GM19455 (cell line): Measurements from ENCODE around the gene CERS6.

Source experiments
- ATAC-seq: cut with Tn5 transposase; IDR thresholded peaks from one replicate; pipeline ENCODE4 v1.9.1; 2021; ENCODE audit not compliant: unreplicated experiment

The CERS6 gene

DNA sequence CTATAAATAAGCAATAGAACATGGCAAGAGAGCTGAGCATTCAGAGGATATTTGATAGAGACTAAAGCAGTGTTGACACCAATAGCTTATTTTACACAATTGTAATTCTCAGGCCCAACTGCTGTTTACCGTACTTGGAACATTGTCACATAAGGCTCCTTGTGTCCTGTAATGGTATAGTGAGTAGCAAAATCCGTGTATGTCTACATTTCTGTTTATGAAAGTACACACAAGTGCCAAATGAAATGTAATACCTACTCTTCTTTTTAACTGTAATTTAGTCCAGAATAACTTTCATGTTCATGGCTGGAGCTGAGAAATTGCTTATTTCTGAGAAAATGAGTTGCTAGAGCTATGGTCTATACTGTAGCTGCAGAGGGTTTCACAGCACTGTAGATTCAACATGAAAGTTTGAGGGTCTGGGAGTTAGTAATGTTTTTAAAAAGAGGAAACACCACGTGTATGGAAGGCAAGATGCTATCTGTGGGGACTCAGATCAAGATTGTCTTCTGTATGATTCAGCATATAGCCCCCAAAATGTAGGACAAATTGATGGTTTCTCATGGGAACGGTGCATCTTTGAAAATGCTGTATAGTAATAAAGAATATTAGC, 236.2 kb downstream of the CERS6 start:
- no peak for ATAC-seq

DNA sequence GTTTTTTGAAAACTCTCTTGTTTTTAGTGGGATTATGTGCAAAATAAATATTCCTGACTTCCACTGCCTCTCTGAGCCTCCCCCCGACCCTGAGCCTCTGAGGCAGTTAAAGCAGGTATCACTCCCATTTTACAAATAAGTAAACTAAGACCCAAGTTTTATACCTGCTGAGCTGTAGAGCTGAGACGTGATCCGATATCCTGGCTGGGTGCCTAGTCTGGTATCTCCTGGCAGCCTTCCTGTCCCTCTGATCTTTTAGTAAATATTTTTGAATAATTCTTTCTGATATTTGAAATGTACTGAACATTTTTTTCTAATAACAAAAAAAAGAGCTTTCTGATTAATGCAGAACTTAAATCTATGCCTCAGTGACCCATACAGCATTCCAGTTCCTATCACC, 238.1 kb downstream of the CERS6 start:
- ATAC-seq = no peak

DNA sequence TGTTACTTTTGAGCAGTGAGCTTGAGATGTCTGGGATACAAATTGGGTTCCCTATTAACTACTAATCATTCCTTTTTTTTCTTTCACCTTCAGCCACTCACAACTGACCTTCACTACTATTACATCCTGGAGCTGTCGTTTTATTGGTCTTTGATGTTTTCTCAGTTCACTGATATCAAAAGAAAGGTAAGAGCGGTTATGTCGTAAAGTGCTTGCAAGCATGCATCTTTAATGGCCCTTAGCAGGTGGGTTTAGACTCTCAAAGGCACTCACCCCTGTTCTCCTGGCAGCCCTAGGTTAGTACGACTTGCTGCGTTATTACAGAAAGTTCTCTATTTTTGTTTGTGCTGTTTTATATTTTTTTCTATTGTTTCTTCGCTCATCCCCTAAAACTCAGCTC, 238.8 kb downstream of the CERS6 start:
- no peak for ATAC-seq

DNA sequence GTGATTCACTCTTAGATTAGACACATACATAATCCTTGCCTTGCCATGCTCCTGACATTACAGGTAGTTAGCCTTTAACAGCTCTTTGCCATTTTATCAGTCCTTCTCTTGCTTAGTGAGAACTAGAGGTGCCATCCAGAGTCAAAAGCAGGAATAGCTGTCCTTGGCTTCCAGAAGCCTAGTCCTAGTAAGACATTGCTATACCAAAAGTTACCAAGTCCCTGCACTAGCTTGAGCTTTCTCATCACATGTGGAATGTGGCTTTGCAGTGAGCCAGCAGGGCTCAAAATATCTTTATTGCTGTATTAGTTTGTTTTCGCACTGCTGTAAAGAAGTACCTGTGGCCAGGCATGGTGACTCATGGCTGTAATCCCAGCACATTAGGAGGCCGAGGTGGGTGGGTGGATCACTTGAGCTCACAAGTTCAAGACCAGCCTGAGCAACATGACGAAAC, 241.6 kb downstream of the CERS6 start:
- ATAC-seq = no peak

DNA sequence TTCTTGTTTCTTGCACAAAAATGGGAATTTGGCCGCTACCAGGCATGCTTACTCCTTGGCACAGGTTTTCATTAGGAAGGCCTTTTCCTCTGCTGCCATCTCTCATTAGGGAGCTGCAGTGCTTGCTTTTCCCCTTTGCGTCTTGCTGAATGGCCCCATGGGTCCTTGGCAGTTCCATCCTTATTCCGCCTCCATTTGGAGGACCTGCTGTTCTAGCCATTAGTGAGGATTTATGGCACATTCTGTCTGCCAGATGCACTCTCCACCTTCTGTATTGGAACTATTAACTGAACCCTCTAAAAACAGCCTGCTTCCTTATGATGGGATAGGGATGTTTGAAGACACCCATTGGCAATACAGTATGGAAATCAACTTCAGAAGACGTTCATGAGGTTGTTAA, 242.9 kb downstream of the CERS6 start:
- ATAC-seq = no peak

DNA sequence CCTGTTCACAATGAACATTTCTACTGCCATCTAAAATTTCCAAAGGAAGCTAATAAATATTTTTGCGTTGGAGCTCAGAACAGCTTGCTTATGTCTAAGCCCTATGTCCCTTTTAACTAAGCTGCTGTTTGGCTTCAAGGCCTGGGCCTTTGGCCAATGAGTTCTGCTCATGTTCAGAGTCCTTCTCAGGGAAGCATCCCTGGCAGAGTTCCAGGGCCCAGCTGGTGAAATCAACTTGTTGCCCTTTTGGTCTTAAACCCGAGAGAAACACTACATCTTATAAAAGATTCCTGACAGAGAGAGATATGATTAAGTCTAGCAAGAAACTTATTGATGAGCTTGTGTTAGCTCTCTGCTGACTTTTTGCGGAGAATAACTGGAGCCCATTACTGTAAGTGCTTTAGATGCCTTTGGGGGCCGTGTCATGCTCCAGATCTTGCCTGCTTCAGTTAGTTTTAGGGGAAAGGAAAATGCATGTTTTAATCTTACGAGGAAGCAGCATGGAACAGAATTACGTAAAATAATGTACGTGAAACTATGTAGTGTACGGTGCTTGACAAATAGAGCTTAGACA, 243.9 kb downstream of the CERS6 start:
- ATAC-seq = no peak

DNA sequence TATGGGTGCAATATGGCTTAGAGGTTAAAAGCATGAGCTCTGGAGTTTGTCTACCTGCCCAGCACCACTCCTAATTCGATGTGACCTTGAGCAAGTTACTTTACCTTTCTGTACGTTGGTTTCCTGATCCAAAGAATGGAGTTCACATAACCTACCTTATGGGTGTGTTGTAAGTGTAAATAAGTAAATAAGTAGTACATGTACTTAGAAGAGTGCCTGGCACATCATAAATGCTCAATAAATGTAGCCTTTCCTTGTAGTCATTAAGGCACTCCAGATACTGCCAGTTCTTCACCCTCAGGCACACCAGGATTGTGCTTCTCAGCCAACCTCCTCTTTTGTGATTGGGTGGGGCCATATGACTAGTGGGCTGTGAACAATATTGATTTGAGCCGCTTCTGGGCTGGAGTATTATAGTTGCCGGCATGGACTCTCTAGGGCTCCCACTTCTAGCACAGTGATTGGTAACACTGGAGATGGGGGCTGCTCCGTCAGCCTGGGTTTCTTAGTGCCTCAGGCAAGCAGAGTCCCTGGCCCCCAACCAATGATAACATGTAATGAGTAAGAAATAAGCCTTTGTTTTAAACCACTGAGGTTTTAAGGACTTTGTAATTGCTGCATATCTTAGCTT, 244.7 kb downstream of the CERS6 start:
- ATAC-seq = no peak

DNA sequence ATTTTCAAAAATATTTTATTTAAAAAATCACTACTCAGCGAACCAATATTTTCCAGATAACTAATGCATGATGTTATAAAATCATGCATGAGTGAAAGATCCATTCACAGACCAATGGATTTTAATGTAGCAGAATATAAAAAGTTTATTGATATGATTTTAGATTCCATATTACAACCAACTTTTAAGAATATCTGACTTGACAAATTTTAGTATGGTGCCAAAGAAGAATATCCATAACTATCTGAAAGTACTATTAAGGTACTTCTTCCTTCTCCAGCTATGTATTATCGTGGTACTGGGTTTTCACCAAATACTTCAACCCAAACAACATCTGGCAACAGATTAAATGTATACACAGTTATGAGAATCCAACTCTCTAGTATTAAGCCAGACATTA, 246.5 kb downstream of the CERS6 start:
- ATAC-seq = no peak

DNA sequence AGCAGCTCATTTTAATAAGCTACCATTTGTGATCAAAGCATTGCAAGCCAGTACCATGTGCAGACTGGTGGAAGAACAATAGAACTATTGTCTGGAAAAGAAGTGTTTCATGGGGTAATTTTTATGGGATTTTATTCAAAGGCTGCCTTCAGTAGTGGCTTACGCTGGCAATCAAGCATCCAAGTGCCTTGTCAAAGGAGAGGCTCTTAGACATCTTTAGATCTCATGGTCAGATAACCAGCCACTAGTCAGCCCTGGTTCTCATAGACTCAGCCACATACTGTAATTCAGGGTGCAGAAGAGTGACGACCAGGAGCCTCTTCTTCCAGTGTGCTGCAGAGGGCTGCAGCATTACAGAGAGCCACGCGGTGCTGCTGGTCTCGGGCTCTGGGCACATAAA, 247.9 kb downstream of the CERS6 start:
- ATAC-seq = no peak

DNA sequence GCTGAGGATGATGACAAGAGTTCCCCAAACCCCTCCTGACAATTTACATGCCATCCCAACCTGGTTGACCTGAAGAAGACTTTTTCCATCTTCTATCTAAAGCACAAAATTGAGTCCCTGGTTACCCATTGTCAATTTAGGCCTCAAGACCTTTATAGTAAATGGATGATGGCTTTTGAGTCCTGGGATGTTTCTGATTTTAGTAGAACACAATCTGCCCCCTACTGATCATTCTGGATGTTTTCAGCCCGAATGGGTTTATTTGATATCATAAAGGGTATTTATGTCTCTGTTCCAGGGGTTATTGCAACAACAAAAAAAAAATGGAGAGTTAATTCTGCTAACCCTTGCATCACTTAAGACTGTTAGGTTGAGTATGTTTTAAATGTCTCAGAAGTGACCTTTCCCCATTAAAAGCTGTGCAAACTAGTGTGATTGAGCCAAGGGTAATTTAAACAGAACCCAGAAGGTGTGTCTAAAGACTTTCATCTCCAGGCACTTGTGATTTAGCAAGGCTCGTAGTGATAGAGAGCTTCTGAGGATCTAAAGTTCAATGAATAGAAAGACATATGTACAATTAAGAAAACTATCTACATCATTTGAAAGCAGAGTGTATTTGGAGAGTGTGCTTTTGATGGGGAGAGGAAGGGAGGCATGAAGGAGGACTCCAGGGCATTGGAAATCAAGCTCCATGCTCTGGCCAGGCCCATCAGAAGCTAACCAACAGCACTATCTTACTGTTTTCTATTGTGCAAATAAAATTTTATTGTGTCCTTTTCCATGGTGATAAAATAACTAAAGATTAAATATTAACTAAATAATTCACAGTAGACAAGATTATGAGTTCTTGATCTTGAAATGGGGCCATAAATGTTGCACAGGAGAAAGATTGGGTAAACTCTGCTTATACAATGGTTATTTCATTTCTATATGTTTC, 249.7 kb downstream of the CERS6 start:
- no peak for ATAC-seq

DNA sequence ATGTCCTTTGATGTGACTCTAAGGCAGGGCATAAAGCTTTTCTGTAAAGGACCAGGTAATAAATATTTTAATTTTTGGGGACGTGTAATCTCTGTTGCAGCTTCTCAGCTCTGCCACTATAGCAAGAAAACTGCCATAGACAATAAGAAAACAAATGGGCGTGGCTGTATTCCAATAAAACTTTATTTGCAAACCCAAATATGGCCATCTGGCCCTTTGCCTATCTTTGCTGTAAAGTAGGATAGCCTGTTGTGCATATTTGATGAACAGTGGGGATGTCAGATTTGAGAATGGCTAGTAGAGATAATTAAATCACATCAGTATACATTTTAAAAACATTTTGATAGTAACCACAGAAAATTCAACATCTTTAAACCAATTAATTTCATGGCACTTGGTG, 250.7 kb downstream of the CERS6 start:
- ATAC-seq = no peak

DNA sequence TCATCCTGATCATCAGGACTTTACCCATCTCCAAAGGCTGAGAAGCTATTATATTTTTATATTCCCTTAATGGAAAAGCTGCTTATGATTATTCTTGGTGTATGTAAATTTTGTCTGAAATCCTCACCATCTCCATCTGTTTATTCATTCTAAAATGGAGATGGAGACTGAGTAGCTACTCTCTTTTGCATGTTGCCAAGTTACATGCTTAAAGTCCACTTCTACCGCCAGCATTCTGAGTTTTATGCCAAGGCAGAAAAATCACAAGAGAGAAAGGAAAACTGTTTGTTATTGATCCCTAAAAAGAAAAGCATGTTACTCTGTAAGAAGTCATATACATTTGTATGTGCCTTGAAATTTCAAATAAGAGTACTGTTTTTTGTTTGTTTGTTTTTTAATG, 252.0 kb downstream of the CERS6 start:
- ATAC-seq = no peak

DNA sequence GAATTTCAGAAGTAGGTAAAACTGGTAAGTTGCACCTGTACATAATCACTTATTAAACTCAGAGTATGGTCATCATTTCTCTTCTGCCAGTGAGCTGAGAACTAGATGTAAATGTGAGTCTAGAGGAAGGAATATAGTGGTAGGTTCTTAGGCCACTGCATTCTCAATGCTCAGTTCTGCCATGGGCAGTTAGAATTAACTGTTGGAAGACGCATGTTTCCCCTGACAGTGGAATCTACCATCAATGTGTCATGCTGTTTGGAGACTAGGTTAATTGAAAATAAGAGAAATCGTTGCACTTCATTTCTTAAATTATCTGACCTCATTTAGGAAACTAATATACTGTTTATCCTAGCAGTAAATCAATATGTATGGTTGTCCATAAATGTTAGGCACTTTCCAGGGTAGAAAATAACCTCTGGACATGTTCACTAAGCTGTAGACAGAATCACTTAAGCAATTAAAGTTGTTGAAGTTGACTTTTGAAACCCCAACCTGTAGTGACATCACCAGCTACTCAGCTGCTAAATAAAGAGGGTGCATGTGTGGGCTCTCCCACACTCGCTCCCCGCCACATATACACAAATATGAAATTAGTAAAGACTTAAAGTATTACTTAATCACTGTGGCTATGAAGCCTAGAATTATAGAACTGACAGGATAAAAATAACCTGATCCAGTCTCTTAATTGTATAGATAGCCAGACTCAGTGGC, 254.8 kb downstream of the CERS6 start:
- ATAC-seq = no peak

DNA sequence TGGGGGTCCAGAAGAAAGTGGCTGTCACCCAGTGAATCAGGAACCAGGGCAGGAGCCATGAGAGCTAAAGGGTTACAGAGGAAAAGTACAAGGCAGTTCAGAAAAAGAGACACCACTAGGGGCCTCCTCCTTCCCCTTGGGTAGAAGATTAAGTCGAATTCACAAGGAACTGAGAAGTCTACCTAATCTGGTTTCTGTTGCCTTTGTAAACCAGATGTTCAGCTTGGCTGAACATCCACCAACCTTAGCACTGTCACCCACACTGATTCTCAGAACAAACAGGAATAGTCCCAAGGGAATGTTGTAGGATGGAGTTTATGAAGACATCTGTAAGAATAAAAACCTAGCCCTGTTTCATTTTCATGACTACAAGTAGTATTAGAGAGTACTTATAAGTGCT, 256.0 kb downstream of the CERS6 start:
- peak; percentile 96 for ATAC-seq

DNA sequence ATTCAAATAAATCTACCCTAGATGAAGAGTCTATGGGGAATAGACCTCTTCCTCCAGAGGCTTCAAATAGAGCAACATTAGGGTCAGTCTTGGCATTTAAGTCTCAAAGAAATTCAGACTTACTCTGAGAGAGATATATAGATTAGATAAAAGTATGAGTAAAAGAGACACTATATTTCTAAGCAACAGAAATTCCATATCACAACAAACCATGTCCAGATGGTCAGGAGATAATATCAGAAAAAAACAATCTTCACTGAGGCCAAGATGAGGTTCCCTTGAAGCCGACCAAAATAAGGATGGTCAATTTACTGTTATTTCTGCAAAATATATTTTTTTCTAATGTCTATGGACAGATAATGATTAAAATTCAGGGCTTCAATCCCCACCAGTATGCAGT, 257.3 kb downstream of the CERS6 start:
- no peak for ATAC-seq

DNA sequence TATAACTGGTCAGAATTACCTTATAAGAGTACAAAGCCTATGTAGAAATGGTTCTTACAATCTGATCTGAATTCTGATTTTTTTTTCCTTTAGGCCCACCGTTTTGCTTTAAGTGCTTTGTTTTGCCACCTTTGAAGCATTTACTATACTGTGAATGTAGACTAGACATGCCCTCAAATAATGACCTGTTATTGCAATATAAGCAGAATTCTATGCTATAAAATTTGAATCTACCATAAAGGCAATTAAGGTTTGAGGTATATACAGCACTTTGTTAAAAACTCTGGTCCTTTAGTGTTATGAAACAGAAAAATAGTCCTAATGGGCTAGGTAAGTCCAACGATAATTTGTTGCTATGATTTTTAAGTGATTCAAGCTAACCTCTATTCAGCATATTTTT, 259.8 kb downstream of the CERS6 start:
- no peak for ATAC-seq

DNA sequence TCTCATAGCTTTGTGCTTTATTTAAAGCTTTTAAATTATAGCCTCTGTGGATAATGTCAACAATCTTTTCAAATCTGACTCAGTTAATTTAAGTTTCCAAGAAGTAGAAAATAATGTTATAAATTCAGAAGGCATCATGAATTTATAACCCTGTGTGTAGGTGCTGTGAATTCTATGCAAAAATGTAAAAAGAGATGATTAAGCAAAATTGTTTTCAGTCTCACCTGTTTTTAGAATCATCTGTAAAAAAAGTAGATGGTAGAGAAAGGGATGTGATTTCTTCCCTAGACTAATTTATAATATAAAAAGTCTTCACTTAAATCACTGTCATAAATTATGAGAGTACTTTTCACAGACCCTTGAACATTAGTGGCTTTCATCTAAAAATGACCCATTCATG, 260.8 kb downstream of the CERS6 start:
- ATAC-seq = no peak

DNA sequence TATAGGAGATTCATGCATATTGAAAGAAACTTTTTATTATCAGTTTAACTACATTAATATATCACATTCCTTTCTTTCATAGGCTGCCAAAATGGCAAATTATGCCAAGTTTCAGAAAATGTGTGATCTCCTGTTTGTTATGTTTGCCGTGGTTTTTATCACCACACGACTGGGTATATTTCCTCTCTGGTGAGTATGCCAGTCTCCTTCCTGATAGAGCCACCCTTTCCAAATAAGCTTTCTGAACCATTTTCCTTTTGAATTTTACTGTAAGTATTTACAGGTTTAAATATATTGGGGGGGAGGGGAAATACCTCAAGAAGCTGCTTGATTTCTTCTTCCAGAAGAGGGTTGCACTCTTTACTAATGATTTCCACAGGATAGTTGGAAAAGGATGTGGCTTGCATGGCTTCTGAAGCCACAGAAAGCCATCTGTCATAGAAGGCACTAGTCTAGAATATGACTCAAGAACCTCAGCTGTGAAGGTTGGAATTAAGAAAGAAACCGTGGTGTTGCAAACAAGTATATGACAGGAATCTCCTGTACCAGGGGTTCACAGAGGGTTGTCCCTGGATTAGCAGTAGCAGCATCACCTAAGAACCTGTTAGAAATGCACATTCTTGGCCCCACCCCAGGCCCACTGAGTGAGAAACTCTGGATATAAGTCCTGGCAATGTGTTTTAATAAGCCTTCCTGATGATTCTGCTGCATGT, 261.9 kb downstream of the CERS6 start:
- ATAC-seq = no peak

DNA sequence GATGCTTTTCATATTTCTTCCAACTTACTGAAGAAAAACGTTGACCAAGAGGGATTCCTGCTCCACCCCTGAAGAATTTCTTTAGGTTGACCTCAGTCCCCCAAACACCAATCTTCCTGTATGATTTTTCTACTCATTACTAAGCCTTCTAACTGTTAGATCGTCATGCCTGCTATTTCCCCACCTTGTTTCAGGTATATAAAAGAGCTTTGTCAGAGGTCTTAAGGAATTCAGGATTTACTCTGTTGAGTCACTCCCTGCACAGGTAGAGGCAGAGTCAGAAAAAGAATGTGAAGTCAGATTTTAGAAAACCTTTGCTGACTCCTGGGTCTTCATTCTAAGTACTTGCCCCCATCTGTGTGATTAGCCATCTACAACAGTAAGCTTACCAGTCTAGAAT, 262.6 kb downstream of the CERS6 start:
- no peak for ATAC-seq

DNA sequence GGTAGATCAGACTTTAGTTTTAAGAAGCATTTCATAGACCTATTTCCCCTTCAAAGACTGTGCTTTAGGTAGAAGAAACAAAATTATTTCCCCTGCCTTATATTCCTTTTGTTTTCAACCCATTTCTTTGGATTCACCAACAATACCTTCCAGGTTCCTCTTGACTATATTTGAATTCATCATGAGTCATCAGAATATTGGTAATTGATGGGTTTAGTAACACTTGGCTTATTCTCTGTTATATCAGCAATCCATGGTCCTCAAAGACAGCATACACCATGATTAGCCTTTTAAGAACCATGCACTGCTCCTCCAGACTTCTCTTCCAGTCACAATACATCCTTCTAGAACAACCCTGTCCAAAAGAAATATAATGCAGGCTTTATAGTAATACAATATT, 263.4 kb downstream of the CERS6 start:
- ATAC-seq = no peak
